ENCODE data around the gene CSNK1G2. TPM values are rescaled to one million over a fixed set of nuclear protein-coding genes. Genes with fewer than 3 reads are reported as not detected.

CSNK1G2 gene
- total RNA-seq, 1 donor, result 269 TPM

GRCh38 chr19:2014131-2014571 is 73.2 kb downstream of the CSNK1G2 start:
- no peak for DNase-seq (ENCODE audit: low read depth in 2 of 3, low spot score in 2 of 3)

DNA sequence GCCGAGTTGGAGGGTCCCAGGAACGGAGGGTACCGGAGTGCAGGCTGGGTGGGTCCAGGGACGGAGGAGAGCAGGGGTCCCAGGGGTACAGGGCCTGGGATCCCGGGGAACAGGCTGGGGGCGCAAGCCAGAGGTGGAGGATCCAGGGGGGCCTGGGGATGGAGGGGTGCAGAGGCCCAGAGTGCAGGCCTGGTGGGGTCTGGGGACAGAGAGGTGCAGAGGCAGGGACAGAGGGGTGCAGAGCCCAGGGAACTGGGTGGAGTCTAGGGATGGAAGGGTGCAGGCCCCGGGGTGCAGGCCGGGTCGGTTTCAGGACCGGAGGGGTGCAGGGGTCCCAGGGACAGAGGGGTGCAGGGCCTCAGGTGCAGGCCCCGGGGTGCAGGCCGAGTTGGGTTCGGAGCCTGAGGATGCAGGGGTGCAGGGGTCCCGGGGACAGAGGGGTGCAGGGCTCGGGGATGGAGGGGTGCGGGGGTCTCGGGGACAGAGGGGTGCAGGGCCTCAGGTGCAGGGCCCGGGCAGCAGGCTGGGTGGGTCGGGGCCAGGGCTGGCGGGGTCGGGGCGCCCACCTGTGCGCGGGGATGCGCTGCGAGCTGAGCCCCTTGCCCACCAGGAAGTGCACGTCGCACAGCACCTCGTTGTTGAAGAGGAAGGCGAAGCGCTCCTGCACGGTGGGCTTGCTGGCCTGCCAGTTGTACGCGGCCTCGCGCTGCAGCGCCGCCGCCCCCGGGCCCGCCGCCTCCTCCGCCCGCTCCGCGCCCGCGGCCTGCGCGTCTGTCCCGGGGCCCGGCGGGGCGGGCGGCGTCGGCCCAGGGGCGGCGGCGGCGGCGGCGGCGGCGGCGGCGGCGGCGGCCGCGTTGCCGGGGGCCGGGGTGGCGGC is 74.0 kb downstream of the CSNK1G2 start:
- DNase-seq (ENCODE audit: low read depth in 2 of 3, low spot score in 2 of 3), result peak in 2 of 3 donors; percentile 39 to 42

DNA sequence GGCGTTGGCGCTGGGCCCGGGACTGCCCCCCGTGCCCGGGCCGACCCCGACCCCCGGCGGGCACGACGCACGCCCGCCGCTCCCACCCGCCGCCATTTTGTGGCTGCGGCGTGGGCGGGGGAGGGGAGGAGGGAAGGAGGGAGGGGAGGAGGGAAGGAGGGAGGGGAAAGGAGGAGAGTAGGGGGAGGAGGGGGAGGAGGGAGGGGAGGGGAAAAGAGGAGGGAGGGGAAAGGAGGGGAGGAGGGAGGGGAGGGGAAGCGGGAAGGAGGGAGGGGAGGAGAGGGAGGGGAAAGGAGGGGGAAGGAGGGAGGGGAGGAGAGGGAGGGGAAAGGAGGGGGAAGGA is 74.6 kb downstream of the CSNK1G2 start, which contains the start of gene BTBD2:
BTBD2 (minus strand) TSS at position 107 of the 343 bp plus-strand sequence; CDS start at position 96, 11 bp downstream.
- DNase-seq (ENCODE audit: low read depth in 2 of 3, low spot score in 2 of 3), result peak in 2 of 3 donors; percentile 72 to 75

GRCh38 chr19:2016041-2016807 is 75.3 kb downstream of the CSNK1G2 start:
- peak in 2 of 3 donors; percentile 83 to 88 for DNase-seq (ENCODE audit: low read depth in 2 of 3, low spot score in 2 of 3)

DNA sequence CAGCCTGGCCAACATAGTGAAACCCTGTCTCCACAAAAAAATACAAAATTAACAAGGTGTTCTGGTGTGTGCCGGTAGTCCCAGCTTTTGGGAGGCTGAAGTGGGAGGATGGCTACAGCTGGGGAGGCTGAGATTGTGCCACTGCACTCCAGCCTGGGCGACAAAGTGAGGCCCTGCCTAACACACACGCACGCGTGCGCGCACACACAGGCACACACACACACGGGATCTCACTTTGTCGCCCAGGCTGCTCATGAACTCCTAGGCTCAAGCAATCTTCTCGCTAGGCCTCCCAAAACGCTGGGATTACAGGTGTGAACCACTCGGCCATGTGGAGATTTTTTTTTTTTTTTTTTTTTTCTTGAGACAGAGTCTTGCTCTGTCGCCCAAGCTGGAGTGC is 77.8 kb downstream of the CSNK1G2 start:
- no peak for DNase-seq (ENCODE audit: low read depth in 2 of 3, low spot score in 2 of 3)

GRCh38 chr19:2021453-2022140 is 80.6 kb downstream of the CSNK1G2 start:
- no peak for DNase-seq (ENCODE audit: low read depth in 2 of 3, low spot score in 2 of 3)

GRCh38 chr19:2022289-2022688 is 81.3 kb downstream of the CSNK1G2 start:
- DNase-seq (ENCODE audit: low read depth in 2 of 3, low spot score in 2 of 3), result no peak

DNA sequence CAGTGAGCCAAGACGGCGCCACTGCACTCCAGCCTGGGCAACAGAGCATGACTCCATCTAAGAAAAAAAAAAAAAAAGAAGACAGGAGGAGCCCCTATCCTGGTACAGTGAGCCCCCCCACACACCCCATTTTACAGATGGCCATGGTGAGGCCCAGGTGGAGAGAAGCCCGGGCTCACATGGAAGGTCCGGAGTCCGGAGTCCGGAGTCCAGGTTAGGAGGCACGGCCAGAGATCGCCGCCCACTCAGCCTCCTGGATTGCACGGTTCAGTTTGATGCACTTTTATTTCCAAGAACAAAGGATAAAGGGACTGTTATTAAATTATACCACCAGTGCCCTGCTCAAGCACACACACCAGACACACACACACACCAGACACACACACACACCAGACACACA is 85.8 kb downstream of the CSNK1G2 start:
- no peak for DNase-seq (ENCODE audit: low read depth in 2 of 3, low spot score in 2 of 3)

DNA sequence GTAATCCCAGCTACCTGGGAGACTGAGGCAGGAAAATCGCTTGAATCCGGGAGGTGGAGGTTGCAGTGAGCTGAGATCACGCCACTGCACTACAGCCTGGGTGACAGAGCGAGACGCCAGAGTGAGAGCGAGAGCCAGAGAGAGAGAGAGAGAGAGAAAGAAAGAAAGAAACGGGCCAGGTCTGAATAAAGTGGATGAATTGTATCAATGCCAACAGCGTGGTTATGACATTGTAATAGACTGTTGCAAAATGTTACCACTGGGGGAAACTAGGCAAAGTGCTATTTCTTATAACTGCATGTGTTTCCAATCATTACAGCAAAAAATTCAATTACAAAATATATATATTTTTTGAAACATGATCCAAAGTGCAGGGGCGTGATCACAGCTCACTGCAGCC is 86.4 kb downstream of the CSNK1G2 start:
- peak in 1 of 3 donors; percentile 45 for DNase-seq (ENCODE audit: low read depth in 2 of 3, low spot score in 2 of 3)

Small RNA genes within 50 kb of the gene (small RNA-seq; reads per million reads assigned to genes)
- gene AC007136.1, result not detected

Other genes with a start within 250 kb of the CSNK1G2 start
- not detected for gene ONECUT3, start 187.7 kb upstream of the CSNK1G2 start, total RNA-seq
- gene ATP8B3, start 128.9 kb upstream of the CSNK1G2 start, total RNA-seq, result 4.3 TPM
- gene REXO1, start 92.7 kb upstream of the CSNK1G2 start, total RNA-seq, result 19.1 TPM
- 10.8 TPM for gene KLF16, start 77.6 kb upstream of the CSNK1G2 start, total RNA-seq
- 91.3 TPM for gene ABHD17A, start 55.7 kb upstream of the CSNK1G2 start, total RNA-seq
- gene ADAT3, start 35.8 kb upstream of the CSNK1G2 start, total RNA-seq, result 4.0 TPM
- gene SCAMP4, start 35.8 kb upstream of the CSNK1G2 start, total RNA-seq, result 42.8 TPM
- gene BTBD2, start 74.5 kb downstream of the CSNK1G2 start, total RNA-seq, result 146 TPM
- 123 TPM for gene MKNK2, start 110.1 kb downstream of the CSNK1G2 start, total RNA-seq
- gene MOB3A, start 155.2 kb downstream of the CSNK1G2 start, total RNA-seq, result 65.4 TPM
- 2.2 TPM for gene IZUMO4, start 155.7 kb downstream of the CSNK1G2 start, total RNA-seq
- 137 TPM for gene AP3D1, start 210.4 kb downstream of the CSNK1G2 start, total RNA-seq
- gene DOT1L, start 222.8 kb downstream of the CSNK1G2 start, total RNA-seq, result 14.8 TPM

Measured in hematopoietic multipotent progenitor cell (in vitro differentiated cells).